ENCODE results near the gene CTIF.

Gene CTIF

DNA sequence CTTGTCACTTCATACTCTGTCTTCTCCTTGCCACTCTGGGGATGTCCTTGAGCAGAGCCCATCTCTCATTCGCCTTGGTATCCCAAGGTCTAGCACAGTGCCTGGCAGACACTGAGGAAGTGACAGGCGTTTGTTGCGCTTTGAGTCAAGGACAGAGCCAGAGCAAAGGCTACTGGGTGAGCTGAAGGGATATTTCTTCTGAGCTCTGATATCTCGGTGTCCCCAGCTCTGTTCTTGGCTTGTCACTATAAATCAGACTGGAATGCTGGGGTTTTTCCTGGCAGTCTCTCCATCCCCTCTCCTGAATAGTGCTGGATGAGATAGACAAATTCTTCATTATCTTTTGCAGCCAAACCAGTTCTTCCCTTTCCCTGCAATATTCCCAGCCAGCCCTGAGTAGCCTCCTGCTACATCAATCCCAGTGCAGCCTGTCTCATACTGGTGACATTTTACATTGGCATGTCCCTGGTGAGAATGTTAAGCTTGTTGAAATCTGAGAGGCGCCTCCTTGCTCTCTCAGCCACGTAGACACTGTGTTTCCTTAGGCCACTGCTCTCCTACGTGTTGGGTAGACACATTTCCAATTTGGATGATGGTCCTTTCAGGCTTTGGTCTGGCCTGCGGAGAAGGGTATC is 61.7 kb downstream of the CTIF start:
- DNase-seq (ENCODE audit: low read depth in 2 of 2) = no peak

GRCh38 chr18:48601343-48601742 is 62.5 kb downstream of the CTIF start:
- no peak for DNase-seq (ENCODE audit: low read depth in 2 of 2)

- no peak for DNase-seq (ENCODE audit: low read depth in 2 of 2)
These were observed 64.0 kb downstream of the CTIF start for GRCh38 chr18:48602759-48603390.

DNA sequence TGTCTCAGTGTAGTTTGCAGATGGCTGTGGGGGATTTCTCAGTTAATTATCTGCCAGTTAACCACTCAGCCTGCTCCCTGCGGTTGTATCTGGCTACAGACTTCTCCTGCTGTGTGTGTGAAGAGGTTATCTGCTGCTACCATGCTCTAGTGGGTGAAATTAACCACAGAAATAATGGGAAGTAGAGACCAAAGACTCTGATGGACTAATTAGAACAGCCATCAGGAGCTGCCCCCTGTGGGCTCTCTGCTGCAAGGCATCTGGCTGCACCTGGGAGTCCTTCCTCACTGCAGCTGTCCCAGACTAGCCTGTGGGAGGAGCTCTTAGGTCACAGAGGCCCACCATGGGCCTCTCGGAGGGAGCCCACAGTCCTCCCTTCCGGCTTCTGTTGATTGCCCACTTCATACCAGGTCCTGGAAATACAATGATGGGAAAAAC is 66.6 kb downstream of the CTIF start:
- no peak for DNase-seq (ENCODE audit: low read depth in 2 of 2)

DNA sequence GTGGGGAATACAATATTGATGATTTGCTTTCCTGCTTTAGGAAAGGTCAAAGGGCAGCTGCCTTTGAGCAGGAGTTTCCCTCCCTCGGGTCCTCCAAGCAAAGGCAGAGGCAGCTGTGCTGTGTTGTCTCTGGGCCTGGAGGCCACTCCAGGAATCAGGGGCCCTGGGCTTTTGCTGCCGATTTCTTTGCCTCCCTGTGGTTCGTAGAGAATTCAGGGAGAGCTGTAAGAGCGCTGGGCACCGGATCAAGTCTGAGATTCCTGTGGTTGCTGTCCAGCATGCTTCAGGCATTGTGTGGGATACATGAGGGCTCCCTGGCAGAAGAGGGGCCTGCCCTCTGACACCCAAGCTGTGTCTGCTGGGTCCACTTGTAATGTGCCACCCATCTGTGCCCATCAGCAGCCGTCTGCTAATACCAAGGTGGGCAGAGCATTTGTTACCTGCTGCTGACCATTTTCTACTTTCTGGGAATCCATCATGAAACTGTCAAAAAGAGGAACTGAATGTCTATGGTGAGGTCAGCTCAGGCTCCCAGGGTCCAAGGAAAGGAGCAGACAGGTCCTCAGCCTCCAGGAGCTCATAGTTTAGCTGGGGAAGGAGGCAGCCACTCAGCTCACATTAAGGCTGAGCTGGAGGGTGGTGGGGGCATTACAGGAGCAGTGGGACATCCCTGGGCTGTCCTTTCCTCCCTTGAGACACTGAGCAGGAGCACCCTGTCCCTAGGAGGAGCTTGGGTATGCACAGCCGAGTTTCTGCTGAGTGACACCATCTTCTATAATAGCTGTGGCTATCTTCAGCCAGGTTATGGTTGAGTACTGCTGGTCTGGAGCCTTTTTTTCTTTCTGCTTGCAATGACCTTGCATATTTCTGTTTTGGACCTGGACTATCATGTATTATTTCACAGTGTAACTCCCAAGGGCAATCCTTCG is 68.5 kb downstream of the CTIF start:
- DNase-seq (ENCODE audit: low read depth in 2 of 2) = no peak

DNA sequence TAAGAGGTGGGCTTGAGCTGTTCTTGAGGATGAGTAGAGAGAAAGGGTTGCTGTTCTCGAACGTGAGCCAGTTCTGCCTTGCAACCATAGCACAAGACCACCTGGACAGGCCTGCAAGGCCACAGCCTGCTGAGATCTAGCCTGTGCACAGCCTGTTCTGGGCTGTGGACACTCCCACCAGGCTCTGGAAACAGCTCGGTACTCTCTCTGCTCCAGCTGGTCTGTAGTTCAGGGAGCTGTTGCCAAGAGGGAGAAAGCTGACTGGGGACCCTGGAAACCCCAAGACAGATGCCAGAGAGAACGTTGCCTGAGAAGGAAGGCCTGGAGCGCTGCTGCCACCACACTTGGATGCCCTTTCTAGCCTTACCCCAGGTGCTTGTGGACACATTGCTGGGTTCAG is 69.8 kb downstream of the CTIF start:
- no peak for DNase-seq (ENCODE audit: low read depth in 2 of 2)

GRCh38 chr18:48609114-48609513 is 70.3 kb downstream of the CTIF start:
- no peak for DNase-seq (ENCODE audit: low read depth in 2 of 2)

DNA sequence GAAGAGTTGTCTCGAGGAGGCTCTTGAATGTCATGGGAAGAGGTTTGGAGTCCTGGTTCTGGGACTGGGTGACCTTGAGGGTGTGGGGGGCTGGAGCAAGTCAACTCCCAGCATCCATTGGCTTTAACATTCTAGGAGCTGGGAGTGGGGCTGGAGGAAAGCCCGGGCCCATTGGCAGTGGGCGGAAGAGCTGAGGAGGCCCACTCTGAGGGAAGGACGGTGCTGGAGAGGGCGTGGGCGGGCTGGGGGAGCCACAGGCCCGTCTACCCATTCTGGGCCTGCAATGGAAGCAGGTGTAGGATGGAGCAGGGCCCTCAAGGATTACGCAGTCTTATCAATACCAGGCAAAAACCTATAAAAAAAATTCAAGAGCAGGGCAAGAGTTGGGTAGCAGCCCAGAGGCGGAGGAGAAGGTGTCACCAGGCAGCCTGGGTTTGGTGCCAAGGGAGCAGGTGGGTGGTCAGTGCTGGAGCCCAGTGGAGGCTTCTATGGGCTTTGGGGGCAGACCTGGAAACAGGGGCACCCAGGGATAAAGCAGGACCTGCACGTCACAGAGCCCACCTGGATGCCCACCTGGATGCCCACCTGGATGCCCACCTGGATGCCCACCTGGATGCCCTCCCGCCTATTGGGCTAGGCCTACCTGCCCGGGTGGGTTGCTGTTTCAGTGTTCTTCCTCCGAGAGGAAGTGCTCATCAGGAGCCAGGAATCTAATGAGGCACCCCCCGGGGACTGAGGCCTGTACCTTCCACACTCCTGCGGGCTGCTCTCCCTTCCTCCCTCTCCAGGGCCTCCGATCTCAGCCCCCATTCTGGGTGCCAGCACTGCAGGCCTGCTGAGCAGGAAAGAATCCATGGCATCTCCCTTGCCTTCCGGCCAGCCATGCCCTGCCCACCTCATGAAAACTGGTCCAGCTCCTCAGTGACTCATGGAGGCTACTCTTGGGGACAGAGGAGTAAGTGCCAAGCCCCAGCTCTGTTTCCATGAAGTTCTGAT is 71.3 kb downstream of the CTIF start:
- DNase-seq (ENCODE audit: low read depth in 2 of 2) = no peak

DNA sequence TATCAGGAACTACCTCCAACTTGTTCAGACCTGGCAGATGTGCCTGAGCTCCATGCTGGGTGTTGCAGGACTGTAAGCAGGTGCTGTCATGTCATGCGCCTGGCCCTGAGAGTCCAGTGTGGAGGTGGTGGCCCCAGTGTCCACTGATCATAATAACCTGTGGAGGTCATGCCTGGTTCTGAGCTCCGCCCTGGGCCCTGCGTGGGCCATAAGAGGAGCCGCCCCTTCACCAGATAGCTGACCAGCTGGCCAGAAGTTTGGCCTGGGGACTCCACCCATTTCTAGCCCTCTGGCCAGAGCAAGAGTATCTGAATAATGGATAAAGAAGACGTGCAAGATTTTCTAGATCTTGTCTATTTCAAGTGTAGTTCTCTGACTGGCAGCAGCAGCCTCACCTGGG is 72.4 kb downstream of the CTIF start:
- DNase-seq (ENCODE audit: low read depth in 2 of 2) = no peak

GRCh38 chr18:48611785-48612480 is 73.1 kb downstream of the CTIF start:
- no peak for DNase-seq (ENCODE audit: low read depth in 2 of 2)

DNA sequence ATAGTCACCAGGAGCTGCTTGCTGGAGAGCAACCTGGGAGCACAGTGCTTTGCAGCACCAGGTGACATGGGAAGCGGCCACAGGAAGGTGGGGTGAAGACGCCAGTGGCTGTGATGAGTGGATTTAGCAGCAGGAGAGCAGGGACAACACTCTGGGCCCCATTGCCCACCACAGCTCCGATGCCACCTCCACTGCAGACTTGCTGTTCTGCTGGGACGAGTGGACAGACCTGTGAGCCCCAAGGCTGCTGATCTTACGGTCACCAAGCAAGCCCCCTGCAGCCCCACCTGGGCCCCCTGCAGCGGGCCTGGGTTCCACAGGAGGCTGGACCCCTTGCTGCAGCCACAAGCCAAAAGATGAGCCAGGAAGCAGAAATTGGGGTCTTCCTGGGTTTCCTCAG is 73.7 kb downstream of the CTIF start:
- DNase-seq (ENCODE audit: low read depth in 2 of 2) = no peak

DNA sequence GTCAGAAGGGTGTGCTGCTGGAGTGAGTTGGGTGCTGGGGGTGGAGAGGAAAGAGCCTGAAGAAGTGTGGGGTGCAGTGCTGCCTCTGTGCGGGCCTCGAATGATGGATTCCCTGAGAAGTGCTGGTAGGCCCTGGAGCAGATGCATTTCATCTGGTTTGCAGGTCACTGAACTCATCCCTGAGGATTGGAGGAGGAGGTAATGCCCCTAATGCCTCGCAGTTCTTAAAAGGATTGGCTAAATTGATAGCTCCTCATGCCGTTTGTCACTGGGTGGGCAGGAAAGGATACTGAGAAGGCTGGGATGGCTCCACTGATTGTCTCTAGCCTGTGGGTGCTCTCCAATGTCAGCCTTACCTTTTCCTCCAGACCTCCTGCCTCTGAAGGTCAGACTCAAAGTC is 74.1 kb downstream of the CTIF start:
- DNase-seq (ENCODE audit: low read depth in 2 of 2) = no peak

- DNase-seq (ENCODE audit: low read depth in 2 of 2) = no peak
These were observed 75.0 kb downstream of the CTIF start for GRCh38 chr18:48613589-48614404.

DNA sequence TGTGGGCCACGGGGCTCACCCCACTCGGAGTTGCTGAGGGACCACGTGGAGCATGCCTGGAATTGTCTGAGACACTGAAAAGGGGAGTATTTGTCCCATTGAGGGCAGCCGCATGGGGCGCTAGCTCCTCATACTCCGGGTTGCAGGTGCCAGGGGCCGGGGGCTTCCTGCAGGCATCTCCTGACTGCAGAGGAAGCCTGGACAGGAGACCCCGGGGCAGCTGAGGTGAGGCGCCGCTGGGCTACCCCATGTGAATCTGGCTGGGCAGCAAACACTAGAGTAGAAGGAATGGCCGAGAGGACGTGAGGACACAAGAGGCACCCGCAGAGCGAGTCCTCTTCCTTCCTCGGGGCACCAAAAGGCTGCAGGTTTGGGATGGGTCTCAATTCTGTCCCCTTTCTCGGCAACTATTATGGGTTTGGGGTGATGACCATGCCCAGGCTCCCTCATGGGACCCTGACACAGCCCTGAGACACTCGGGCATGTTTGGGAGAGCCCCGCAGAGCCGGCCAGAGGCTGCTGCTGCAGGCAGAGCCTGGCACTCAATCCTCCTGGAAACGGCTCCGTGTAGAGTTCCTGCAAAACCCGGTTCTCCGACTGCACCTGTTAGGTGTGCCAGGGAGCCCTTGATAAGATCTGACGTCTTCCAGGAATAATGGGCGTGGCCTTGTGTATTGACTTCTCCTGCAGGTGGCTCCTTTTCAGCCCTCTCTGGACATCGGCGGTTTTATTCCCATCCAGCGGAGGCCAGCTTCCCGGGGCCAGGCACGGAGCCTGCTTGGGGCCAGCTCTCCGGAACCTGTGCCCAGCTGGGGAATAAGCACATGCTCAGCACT is 77.0 kb downstream of the CTIF start:
- no peak for DNase-seq (ENCODE audit: low read depth in 2 of 2)

DNA sequence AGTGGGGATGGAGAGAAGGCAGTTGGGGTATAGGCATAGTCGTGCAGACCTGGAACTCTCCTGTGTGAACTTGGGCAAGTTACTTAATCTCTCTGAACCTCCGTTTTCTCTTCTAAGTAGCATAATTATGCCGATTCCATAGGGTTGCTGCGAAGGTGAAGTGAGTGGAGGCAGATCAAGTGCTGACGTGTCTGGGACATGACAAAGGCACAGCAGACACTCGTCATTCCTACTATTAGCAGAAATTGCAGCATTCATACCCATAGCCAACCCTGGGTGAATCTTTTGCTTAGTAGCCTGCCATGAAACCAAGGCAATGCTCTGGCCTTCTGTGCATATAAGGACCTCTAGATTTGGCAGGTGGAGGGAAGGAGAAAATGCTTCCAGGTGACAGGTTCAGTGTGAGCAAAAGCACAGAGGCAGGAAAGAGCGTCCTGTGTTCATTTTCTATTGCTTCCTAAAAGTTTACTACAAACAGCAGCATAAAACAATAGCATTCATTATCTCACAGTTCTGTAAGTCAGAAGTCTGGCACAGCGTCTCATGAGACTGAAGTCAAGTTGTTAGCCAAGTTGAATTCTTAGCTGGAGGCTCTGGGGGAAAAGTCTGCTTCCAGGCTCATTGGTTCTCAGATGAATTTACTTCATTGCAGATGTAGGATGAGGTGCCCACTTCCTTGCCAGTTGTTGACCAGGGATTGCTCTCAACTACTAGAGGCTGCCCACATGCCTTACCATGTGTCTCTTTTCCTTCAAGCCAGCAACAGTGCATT is 77.8 kb downstream of the CTIF start:
- no peak for DNase-seq (ENCODE audit: low read depth in 2 of 2)

DNA sequence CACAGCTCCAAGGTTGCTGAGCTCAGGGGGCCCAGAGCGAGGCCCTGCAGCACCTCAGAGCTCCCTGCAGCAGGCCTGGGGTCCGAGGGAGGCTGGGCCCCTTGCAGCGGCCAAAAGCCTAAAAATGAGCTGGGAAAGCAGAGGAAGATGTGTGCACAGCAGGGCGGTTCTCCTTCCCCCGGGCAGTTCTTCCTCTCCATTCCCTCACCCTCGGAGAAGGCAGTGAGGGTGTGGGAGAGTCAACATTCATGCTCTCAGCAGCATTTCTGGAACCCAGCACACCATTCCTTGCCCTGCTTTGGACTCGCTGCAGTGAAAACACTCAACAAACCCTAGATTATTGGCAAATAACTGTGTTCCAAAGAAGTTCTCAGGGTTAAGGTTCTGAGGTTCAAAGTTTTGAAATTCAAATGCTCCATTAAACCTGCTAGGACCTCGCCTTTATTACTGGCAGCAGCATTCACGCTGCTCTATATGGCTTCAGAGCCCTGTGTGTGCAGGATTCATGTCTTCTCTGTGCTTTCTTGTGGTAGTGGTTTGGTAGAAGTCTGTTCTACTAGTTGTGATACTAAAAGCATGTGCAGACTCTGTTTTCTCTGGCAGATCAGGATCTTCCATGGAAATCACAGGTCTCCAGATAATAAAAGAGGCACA is 79.1 kb downstream of the CTIF start:
- no peak for DNase-seq (ENCODE audit: low read depth in 2 of 2)

DNA sequence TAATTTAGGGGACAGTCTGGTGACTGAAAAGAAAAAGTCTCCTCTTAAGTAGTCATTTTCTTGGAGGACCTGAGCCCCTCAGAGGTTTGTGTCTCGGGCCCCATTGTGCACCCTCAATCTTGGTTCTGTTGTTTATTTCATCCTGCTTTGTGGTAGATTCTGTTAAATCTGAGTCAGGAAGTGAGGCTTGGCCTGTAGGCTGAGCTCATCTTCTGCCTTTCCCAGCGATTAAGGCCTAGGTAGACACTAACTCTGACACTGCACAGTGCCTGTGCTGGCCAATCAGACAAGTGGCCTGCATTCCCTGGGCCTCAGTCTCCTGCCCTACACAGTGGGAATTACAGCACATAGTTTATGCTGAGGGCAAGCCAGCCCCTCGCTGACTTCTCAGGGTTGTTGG is 80.2 kb downstream of the CTIF start:
- DNase-seq (ENCODE audit: low read depth in 2 of 2) = no peak

DNA sequence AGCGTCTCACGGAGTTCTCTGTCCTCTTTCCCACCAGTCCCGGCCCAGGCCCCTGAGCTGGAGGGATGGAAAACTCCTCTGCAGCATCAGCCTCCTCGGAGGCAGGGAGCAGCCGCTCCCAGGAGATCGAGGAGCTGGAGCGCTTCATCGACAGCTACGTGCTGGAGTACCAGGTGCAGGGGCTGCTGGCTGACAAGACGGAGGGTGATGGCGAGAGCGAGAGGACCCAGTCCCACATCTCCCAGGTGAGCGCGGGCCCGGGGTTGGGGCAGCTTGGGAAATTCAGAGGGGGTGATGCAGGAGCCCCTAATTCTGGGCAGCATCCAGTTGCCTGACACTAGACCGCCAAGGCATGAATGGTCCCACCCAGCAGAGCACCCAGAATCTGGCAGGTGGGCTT is 80.7 kb downstream of the CTIF start:
- DNase-seq (ENCODE audit: low read depth in 2 of 2) = no peak

Measured in activated CD4-positive, alpha-beta T cell treated with anti-CD3 and anti-CD28 coated beads for 24 hours (primary cell).